ENCODE data around the gene RAI1.
A peak's percentile ranks its signal among the peaks of the same experiment; 100 is the strongest.

Gene RAI1

DNA sequence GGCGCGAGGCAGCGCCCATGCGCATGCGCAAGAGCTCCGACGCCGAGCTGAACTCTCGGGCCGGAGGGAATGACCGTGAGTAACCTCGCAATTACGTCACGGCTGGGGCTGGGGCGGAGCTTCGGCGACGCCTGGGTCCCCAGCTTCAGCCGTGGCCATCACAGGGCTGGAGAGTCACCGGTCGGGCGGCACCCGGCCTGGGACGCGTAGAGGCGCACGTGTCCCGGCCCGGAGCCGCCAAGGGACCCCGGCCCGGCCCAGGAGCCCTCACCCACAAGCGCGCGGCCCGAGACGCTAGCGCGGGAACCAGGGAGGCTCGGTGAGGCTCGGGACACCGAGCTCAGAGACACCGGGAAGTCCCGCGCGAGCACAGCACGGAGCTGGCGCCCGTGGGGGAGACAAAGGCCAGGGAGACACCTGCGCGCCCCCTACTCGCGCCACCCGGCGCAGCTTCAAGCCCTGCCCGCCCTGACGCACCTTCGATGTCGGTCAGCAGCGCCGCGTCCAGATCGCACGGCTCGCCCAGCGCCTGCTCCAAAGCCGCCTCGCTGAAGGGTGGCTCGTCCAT is 155.1 kb downstream of the RAI1 start:
- ATAC-seq: peak; percentile 76 to 78

DNA sequence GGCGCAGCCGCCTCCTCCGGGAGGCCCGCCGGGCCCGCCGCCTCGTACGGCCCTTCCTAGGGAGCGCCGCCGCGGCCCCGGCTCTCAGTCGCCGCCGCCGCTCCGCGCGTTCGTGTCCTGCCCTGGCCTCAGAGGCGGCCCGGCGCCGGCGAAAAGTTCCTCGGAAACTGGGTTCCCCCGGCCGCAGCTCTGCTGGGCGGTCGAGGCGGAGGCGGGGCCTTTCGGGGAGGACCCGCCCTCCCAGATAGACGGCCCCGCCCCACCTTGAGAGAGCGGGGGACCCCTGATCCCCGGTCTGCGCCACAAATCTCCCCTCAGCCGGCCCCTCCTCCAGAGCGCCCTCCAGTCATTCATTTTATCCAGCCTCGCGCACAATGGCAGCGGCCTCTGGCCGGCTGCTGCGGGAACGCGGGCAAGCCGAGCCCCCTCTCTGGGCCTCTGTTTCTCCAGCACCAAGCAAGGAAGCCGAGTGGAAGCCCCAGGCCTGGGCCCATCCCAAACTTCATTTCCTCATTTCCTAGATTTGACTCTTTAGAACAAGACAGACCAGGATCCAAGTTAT is 155.6 kb downstream of the RAI1 start, which contains the start of gene SREBF1:
Gene SREBF1, minus strand, starts transcription at position 169 of the 562 bp plus-strand sequence. CDS start 169 bp downstream, outside the sequence.
- peak; percentile 8 to 11 for ATAC-seq

DNA sequence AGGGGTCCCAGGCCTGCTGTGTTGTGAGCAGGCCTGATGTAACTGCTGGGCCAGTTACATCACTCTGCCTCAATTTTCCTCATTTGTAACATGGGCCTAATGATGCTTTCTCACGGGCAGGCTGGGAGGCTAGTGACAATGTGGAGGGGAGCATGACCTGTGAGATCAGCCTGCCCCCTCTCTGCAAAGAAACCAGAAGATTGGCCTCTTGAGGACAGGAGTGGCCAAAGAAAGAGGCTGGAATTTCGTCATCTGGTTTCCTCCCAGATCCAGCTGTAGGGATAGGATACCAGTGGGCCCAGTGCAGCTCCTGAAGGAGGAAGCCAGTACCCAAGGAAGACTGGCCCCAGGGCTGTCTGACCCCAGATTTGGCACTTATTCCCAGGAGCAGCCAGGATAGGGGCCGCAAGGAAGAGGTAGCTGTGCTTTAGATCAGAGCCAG is 156.1 kb downstream of the RAI1 start:
- no peak for ATAC-seq

DNA sequence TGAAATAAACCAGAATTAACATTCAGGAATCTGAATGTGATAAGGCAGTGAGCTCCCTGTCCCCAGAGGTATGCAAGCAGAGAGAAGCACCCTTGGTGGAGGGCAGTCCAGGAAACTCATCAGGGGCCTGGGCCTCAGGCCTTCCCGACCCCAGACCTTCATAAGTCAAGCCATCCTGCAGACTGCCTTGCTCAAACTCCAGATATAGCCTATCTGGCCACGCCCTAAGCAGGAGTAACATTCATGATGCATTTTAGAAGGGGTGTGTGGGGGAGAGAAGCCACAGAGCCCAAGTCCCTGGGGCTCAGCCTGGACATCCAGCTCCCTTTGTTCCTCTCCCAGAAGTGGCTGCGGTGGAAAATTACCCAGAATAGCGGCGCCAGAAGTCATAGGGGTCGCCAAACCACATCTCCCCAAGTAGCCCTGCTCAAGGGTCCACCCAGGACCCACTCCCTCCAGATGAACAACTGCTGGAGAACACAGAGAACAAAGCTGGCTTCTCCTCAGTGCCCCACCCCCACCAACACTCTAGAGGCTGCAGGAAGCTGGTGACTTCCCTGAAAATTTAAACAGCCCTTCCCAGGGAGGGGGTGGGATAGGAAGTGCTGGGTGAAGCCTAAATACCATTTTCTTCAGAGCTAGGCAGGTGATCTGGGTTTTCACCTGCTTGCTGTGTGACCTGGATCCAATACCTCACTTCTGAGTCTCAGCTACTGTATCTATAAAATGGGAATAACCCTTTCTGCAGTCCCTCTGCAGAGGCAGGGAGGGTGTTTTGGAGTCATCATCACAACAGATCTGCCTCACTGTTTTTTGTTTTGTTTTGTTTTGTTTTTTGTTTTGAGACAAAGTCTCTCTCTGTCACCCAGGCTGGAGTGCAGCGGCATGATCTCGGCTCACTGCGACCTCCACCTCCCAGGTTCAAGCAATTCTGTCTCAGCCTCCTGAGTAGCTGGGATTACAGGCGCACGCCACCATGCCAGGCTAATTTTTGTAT is 157.0 kb downstream of the RAI1 start:
- ATAC-seq: no peak

DNA sequence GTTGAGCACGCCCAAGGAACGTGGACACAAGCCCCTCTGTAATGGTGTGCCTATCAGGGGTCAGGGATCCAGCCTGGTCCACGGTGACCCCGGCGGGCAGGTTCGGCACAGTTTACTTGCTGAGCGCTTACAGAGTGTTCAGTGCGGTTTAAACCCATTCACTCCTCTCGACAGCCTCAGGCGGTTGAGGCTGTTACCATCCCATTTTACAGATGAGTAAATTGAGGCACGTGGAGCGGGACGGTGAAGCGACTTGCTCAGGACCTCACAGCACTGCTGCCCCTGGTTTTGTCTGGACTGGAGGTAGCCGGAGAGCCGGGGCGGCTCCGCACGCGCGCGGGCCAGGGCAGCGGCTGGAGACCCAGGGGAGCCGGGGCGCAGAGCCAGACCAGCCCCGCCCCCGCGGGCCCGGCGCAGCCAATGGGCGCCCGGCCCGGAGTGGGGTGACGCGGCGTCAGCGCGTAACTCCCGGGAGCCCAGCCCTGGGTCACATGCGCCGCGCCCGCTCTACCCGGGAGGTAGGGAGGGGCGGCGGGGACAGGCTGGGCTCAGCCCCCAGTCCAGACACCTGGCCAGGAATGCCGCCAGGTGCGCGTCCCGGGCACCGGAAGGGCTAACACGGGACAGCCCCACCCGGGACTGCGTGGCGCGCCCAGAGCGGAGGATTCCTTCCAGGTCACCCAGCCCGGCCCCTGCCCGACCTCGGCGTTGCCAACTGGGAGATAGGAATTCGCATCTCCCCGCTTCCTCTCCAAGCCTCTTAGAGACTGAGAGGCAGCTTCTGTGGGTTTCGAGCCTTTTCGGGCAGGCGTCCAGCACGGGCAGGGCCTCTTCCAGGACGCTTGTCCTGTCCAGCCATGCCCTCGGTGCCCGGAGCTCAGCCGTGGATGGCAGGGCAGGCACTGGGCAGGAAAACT is 158.8 kb downstream of the RAI1 start:
- peak; percentile 82 for ATAC-seq

DNA sequence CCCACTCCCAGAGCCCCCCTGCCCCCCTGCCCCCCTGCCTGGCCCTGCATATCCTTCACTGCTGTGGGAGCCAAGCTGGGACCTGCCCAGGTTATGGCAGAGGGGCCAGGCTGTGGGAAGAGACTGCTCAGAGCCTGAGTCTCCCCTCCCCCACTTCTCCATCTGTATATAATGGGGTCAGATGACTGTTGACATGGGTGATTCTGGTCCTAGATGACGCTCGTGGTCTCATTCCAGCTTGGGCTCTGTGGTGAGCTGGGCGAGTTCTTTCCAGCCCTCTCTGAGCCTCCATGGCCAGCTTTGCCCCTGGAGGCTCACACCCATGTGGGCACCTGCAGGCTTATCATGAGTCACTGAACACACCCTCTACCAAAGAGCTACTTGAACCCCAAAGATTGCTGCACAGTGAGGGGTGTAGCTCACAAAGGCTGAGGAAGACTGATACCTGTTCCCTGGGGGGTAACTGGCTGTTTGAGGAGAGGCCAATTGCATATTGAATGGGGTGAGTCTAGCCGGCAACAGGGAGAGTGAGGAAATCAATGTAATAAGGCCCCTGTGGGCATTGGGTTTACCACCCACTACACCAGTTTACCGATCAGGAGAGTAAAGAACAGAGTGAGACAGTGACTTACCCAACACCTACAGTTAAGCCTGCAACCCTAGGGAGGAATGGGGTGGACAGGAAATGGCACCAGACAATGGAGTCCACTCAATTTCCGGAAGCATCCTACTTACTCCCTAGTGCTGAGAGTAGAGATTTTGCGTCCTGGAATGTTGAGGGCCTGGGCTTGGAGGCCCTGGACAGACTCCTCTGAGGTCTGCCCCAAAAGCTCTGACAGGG is 159.7 kb downstream of the RAI1 start:
- no peak for ATAC-seq

DNA sequence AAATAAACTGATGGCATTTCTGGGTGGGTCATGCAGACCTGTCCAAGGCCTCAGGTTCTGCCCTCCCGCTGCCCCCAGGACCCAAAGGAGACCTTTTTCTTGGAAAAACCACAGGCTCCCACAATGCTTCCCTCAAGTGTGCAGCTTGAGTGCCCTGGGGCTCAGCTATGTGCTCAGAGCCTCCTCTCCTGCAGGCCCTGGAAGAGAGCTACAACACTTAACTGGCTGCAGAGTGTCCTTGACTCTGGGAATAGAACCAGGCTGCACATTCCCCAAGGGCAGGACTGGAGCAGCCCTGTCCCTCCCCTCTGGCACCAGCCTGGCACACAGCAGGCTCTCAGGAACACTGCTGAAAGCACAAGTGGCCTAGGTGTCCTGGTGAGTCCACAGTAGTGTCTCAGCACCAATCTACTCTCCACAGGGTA is 160.4 kb downstream of the RAI1 start:
- no peak for ATAC-seq

DNA sequence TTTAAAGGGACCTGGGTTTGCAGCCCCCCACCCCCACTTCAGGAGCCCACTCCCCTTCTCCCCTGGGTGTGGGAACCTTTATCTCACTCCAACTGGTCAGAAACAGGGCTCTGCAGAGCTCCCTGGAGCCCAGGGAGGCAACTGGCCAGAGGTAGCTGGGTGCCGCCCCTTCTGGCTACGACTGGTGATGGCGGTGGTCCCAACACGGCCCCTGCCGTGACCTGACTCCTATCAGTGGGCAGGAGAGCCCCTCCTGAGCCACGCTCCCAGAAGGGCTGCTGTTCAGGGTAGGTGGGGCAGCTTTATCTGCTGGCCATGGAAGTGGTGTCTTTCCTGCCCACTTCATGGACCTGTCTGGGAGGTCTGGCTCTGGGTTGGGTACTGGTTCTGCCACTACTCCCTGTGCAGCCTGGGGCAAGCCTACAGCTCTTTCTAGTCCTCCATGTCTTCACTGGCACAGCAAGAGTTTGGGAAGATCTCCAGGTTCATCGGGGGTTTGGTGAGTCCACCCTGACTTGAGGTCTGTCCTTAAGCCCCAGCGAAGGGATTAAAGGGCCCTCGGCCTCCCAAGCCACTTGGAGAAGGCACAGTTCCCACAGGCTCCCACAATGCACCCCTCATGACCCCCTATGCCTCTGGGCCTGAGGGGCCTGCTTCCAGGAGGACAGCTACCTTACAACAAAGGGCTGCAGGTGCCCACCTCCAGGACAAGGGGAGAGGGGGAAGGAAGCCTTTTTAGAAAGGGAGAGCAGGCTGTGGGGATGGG is 161.0 kb downstream of the RAI1 start:
- ATAC-seq: no peak

DNA sequence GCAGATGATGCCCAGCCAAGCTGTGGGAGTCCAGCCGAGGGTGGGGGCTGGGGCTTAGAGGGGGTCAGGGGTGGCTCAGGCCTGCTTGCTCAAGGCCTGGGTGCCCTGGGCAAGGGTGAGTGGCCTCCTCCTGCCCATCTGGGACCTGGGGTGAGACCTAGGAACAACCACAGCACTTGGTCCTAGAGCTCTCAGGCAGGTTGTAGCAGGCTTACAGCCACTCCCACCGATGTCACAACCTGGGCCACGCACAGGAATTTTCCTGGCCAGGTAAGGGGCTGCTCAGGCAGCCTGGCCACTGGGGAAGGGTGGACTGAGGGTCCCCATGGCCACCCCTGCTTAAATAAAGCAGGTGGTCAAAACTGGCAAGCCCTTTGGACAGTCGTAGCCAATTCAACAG is 161.8 kb downstream of the RAI1 start:
- ATAC-seq: no peak

DNA sequence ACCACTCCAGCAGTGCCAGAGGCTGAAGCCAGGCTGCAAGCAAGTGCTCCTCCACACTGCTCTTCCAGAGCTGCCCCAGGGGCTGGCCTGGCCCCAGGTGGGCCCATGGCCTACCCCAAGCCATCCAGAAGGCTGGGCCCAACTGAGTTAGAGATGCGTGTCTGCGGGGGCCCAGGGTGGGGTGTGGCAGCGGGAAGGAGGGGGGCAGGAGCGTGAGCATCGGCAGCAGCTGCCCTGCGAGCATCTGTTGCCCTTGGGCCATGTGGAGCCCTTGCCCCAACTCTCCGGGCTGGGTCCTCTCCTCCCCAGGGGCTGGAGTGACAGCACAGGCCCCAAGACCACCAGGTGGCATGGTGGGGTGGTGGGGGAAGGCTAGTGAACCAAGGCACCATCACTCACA is 162.8 kb downstream of the RAI1 start:
- ATAC-seq: no peak

DNA sequence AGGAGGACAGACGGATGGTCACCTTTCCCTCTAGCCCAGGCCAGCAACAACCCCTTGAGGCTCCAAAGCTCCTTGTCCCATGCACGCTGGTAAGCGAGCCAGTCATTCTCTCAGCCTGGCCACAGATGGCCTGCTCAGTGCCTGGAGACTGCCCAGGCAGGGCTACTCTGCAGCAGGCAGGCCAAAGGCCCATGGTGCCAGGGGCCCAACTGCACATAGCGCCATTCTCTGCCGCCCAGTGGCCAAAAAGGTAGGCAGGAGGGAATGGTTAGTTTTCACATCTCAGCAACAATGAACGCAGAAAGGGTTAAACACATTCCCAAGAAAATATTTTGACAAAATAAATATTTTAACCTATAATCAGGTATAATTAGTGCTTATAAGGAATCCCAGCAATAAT is 163.2 kb downstream of the RAI1 start:
- no peak for ATAC-seq

DNA sequence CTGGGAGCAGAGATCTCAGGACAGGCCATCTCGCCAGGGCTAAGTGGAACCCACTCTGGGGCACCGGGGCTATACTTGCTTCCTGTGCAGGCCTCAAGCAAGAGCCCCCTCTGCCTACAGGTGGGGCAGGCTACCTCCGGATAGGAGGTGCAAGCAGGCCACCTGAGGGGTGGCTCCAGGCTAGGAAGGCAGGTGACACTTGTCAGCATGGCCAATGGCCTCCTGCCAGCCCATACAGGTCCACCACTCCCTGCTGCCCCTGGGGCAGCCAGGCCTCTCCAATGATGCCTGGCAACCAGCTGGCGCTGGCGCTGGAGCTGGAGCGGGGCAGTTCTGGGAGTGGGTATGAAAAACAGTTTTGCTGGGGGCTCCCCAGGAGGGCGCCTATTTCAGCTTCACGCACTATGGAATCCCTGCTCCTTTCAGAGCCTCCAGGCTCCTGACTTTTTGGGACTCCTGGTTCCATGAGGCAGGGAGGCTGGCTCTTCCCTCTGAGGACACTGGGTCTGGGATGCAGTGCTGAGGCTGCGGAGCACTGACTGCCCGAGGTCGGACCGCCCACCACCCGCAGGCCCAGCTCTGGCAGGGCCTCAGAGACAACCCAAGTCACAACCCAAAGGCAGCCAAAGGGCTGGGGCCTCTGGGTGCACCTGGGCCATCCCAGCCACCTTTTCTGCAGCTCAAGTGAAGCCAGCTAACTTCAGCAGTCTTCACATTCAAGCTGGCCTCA is 164.0 kb downstream of the RAI1 start:
- no peak for ATAC-seq

DNA sequence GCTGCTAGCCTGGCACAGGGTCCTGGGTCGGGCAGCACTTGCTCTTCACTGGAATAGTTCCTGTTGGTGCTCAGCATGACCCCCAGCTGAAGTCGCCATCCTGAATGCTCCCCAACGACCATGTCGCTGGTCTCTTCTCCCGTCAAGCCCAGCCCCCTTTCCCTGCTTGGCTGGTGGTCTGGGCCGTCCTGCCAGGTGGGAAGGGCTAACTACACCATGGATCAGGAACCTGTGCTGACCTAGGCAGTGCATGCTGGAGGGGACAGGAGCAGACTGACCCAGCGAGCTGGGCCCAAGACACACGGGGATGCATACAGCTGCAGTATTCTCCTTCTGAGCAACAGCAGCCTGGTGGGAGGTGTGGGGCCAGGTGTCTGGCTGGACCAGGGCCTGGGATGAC is 164.7 kb downstream of the RAI1 start:
- no peak for ATAC-seq

DNA sequence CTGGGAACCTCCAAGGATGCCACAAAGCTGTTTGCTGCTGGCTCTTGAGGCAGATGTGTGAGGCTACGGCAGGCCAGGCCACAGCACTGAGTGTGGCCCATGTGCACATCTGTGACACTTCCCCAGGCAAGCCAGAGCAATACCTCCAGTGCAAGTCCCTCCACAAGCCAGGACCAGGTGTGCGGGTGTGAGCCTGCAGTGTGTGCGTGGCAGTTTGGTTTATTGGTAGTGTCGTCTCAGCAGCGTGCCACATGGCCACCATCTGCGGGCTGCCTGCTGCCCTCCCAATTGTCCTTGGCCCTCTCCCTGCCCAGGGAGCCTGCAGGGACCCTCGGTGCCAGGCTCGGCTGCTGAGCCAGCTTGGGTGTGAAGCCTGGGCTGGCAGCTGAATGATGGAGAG is 165.4 kb downstream of the RAI1 start:
- ATAC-seq: no peak

DNA sequence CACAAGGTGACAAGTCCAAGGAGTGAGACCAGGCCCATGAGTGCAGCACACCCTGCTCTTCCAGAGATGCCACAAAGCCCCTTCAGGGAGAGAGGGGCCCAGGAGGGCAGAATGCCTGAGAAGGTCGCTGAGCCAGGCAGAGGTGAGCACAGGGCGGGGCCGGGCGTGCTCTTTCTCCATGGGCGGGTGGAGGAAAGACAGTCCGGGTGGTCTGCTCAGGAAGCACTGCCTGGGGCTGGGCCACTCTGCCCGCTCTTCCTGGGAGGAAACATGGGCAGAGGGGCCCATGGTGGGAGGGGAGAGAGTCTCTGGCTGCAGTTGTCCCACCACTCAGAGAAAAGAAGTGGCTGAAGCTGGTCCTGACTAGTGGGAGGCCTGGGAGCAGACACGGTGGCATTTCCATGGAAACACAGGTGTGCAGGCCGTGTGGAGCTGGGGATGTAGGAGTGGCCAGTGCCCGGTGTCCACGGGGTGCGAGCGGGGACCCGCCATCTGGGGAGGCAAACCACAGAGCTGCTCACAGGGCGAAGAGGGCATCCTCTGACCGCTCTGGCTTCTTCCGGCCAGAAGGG is 165.9 kb downstream of the RAI1 start:
- no peak for ATAC-seq

DNA sequence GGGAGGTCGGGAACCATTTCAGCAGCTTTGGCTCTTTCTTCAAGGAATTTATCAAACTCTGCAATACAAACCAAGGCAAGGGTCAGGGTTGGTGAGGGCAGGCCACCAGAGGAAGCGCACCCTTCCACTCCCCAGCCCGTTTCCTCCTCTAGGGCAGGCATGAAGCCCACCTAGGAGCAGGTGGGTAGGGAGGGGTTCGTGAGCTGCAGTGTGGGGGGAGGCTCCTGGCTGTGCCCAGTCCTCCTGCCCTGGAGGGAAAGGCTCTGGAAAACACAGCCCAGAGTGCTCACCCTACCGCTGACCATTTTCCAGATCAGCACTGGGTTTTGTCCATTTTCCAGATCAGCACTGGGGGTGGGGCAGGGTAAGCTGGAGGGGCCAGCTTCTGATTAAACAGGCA is 166.5 kb downstream of the RAI1 start:
- ATAC-seq: no peak

DNA sequence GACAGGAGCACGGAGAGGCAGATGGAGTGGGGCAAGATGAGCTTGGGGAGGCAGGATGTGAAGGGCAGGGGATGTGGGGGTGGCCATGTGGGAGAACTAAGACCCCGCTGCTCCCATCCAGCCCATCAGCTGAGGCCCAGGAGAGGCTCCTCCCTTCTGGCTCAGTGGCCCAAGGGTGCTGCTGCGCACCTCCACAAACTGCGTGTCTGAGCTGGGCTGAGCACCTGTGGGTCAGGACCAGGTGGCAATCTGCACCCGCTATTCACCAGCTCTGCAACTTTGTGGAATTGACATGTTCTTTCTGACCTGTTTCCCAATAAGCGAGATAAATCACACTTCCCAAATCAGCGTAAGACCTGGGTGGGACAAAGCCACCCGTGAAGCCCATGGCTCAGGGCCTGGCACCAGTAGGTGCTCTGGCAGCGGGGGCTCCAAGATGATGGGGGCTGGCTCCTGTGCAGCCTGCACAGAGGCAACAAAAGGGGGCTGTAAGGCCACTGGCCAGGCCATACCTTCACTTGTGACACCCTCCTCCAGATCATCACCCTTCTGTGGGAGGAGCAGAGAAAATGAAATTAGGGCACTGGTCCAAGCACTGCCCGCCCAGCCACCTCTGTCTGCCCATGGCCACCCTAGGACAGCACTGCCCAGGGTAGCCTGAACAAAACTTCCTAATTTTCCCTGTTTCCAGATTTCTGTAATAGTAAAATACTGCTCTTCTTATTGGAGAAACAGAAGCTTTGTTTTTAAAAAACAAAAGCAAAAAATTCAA is 167.2 kb downstream of the RAI1 start:
- ATAC-seq: no peak

DNA sequence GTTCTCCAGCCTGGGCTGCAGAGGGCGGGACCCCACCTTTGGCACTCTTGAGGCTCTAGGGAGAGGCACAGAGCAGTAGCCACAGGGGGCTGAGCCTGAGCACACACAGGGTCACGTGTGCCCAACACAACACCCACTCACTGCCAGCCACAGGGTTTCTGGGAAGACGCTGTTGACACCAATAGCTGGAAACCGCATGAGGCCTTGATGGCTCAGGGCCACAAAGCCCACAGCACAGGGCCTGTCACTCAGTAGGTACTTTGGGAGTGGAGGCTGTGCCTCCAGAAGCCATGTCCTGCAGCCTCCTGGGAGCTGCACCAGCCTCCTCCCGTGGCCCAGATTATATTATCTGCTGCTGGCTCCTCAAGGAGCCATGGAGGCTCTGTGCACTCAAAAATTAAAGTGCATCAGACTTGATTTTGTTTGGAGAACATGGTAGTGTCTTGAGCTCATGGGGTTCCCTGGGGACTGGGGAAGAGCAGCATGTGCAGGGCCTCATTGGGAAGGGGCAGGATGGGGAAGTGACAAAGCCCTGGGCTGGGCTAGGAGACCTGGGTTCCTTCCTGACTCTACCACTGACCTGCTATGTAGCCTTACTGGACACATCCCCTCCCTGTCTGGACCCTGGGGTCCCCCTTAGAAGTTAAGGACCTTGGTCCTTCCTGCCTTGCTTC is 168.0 kb downstream of the RAI1 start:
- peak; percentile 82 for ATAC-seq

All from activated CD4-positive, CD25-positive, alpha-beta regulatory T cell treated with anti-CD3 and anti-CD28 coated beads, Interleukin-2, amount 50 U/mL, for 24 hours (primary cell).